Thyroid gland (tissue), 4 donors: Measurements from ENCODE around the gene PNPLA2.

Experiments used
- POLR2A ChIP-seq, 2 donors: fragments of 450-650 bp; IDR thresholded peaks; one replicate each; pipeline ENCODE4 v1.6.1; 2017; ENCODE audit warnings: antibody characterized with exemption in 2 of 2, mild to moderate bottlenecking in 2 of 2, moderate library complexity in 1 of 2
- TF ChIP-seq, protein P1 (sequence below), 6 experiments: fragments of 200-600 bp in 3 of 6; fragments of 450-650 bp in 3 of 6; sonication (generic) in 3 of 6; IDR thresholded peaks; one replicate each; pipeline ENCODE4 v1.5.1; 2016 to 2019; ENCODE audit warnings: antibody characterized with exemption in 6 of 6, mild to moderate bottlenecking in 2 of 6, inconsistent platforms in 1 of 6, moderate library complexity in 1 of 6

DNA sequence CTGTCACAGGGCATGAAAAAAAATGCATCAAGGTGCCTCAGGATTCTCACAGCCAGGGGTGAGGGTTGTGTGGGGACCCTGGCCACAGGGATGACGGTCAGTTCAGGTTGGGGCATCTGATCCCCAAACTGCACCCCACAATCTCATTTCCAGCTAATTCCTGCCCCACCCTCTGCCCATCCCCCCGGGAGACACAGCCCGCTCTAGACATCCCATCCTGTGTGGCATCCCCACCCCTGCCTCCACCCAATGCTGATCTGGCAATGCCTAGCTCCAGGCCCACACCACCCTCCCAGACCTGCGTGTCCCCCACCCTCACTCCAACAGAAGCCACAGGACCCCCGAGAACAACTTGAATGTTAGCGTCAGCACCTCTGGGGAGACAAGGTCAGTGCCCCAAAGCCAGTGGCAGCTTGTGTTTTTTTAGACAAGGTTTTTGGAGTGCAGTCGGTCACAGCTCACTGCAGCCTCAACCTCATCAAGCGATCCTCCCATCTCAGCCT is 49.2 kb downstream of the PNPLA2 start:
- TF ChIP-seq, protein P1, sequence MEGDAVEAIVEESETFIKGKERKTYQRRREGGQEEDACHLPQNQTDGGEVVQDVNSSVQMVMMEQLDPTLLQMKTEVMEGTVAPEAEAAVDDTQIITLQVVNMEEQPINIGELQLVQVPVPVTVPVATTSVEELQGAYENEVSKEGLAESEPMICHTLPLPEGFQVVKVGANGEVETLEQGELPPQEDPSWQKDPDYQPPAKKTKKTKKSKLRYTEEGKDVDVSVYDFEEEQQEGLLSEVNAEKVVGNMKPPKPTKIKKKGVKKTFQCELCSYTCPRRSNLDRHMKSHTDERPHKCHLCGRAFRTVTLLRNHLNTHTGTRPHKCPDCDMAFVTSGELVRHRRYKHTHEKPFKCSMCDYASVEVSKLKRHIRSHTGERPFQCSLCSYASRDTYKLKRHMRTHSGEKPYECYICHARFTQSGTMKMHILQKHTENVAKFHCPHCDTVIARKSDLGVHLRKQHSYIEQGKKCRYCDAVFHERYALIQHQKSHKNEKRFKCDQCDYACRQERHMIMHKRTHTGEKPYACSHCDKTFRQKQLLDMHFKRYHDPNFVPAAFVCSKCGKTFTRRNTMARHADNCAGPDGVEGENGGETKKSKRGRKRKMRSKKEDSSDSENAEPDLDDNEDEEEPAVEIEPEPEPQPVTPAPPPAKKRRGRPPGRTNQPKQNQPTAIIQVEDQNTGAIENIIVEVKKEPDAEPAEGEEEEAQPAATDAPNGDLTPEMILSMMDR (IDR thresholded peaks at IDR 0.05): no peak
- no peak for TF ChIP-seq POLR2A (IDR thresholded peaks at IDR 0.05)
